ENCODE data around the gene PTPN9. TPM values are rescaled to one million over a fixed set of nuclear protein-coding genes. Genes with fewer than 3 reads are reported as not detected.

The PTPN9 gene
- total RNA-seq, 1 experiment from 2014 or later = 42.2 TPM

- no peak overlapping the region for H3K4ac ChIP-seq (ENCODE audit: low read depth, low read length)
- no peak overlapping the region for H3K23ac ChIP-seq (ENCODE audit: insufficient read length, low read depth, low read length)
- no peak overlapping the region for H3K14ac ChIP-seq (ENCODE audit: insufficient read depth, low read length)
- no peak overlapping the region for H3K4me2 ChIP-seq (ENCODE audit: insufficient read depth, insufficient read length, low read length)
- no peak overlapping the region for H3K56ac ChIP-seq (ENCODE audit: insufficient read length, low read depth, low read length)
- peaks cover 2% of the 10 kb centered on the region for H3K79me1 ChIP-seq (ENCODE audit: insufficient read depth, low read depth, low read length, poor library complexity, severe bottlenecking)
- Mint-ChIP-seq H3K27me3 (ENCODE audit: low read depth) (no peaks in the 10 kb centered on the region), H3K27ac (0 out of 7 replicates have a peak overlapping the region, but pooled peaks of 2 of the 3 experiments have one; percentile 26 to 28), H3K4me3 (no peak overlapping the region), H3K9me3 (no peaks in the 10 kb centered on the region; a peak in 2 of 5 replicates), H3K36me3 (ENCODE audit: insufficient read depth in 1 of 3, low read depth in 3 of 3) (peaks cover 0 to 17% (median 15%) of the 10 kb centered on the region in 3 experiments; a peak in 6 of 7 replicates), H3K4me1 (peaks cover 10 to 19% of the 10 kb centered on the region in 2 experiments)
- H2BK12ac ChIP-seq (ENCODE audit: insufficient read length, low read depth, low read length) = no peak overlapping the region
- H3K27ac ChIP-seq (ENCODE audit: insufficient read length, low read depth, low read length) = no peak overlapping the region
- no peak overlapping the region for H4K91ac ChIP-seq (ENCODE audit: insufficient read length, low read depth, low read length)
- H3K4me1 ChIP-seq (ENCODE audit: insufficient read depth, low read length) = no peaks in the 10 kb centered on the region; the same call in 1 of the 2 replicates
- H2BK5ac ChIP-seq (ENCODE audit: insufficient read length, low read length) = no peak overlapping the region
- H4K8ac ChIP-seq (replicated peaks; ENCODE audit: insufficient read length, low read depth, low read length) = no peak overlapping the region
- H4K5ac ChIP-seq (ENCODE audit: insufficient read length, low read depth, low read length) = no peak overlapping the region
- H3K9ac ChIP-seq (ENCODE audit: extremely low read depth, insufficient read length, low read length) = no peak overlapping the region
- no peak overlapping the region for H2BK120ac ChIP-seq (ENCODE audit: low read depth, low read length, poor library complexity, severe bottlenecking)
- no CpG with 5 or more reads among the region's 1 CpG for WGBS (ENCODE audit: extremely low coverage, insufficient read length, low lambda C conversion rate)
- H3T11ph ChIP-seq (ENCODE audit: low read length) = no peak overlapping the region
- DNase-seq = no peak
- H2AFZ ChIP-seq (ENCODE audit: low read length) = no peak overlapping the region
- no peak overlapping the region for H2AK5ac ChIP-seq (ENCODE audit: insufficient read length, low read length)
- no peaks in the 10 kb centered on the region for H4K20me1 ChIP-seq (ENCODE audit: control insufficient read depth, insufficient read depth, insufficient read length)
- no peak for TF ChIP-seq CTCF (conservative IDR thresholded peaks at IDR 0.05)
- H3K9me3 ChIP-seq (ENCODE audit: control insufficient read depth, low read depth, low read length) = no peaks in the 10 kb centered on the region
- no peaks in the 10 kb centered on the region; the same call in 1 of the 2 replicates for H3K79me2 ChIP-seq (ENCODE audit: insufficient read depth, low read length)
- H3K23me2 ChIP-seq (ENCODE audit: insufficient read length, low read depth, low read length, poor library complexity, severe bottlenecking) = no peaks in the 10 kb centered on the region
- no peak overlapping the region for H2BK15ac ChIP-seq (ENCODE audit: low read depth, low read length)
- no peaks in the 10 kb centered on the region for H3K27me3 ChIP-seq (ENCODE audit: insufficient read depth, low read length)
- no peak overlapping the region for H2BK20ac ChIP-seq (ENCODE audit: low read depth, low read length, poor library complexity, severe bottlenecking)
- H3K18ac ChIP-seq (ENCODE audit: insufficient read length, low read depth, low read length) = no peak overlapping the region
Observed at GRCh38 chr15:75533945-75534344, 45.2 kb downstream of the PTPN9 start.

All from H9 (cell line).